ENCODE data around the gene FSHR. TPM values are rescaled to one million over a fixed set of nuclear protein-coding genes. Genes with fewer than 3 reads are reported as not detected.

FSHR gene
- total and polyA plus RNA-seq, 2 experiments from 2014 or later: not detected

- TF ChIP-seq ZNF331 (CRISPR knock-in tag; IDR thresholded peaks at IDR 0.05; ENCODE audit: low read depth) (no peak), CTCF (conservative IDR thresholded peaks at IDR 0.05; ENCODE audit: low read depth in 2 of 2) (no peak), CREB1 (CRISPR knock-in tag; IDR thresholded peaks at IDR 0.05; ENCODE audit: low read depth) (no peak), JUNB (IDR thresholded peaks at IDR 0.05; ENCODE audit: unreplicated experiment) (no peak), NANOG (IDR thresholded peaks at IDR 0.05; ENCODE audit: borderline replicate concordance) (no peak), STAT1 (IDR thresholded peaks at IDR 0.05; ENCODE audit: unreplicated experiment) (no peak)
- TF ChIP-seq, protein P1, sequence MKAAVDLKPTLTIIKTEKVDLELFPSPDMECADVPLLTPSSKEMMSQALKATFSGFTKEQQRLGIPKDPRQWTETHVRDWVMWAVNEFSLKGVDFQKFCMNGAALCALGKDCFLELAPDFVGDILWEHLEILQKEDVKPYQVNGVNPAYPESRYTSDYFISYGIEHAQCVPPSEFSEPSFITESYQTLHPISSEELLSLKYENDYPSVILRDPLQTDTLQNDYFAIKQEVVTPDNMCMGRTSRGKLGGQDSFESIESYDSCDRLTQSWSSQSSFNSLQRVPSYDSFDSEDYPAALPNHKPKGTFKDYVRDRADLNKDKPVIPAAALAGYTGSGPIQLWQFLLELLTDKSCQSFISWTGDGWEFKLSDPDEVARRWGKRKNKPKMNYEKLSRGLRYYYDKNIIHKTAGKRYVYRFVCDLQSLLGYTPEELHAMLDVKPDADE (IDR thresholded peaks at IDR 0.05): no peak
Observed at GRCh38 chr2:49174750-49175149, 20.4 kb upstream of the FSHR start (continued).

- no peaks in the 10 kb centered on the region for H3F3A ChIP-seq (replicated peaks; ENCODE audit: low read depth)
- Mint-ChIP-seq H3K4me3 (no peak overlapping the region), H3K36me3 (ENCODE audit: low read depth) (peaks cover 13% of the 10 kb centered on the region; the same call in 2 of the 3 replicates), H3K27ac (no peak overlapping the region), H3K4me1 (peaks cover 19% of the 10 kb centered on the region), H3K9me3 (peaks cover 8% of the 10 kb centered on the region; the same call in 2 of the 3 replicates), H3K27me3 (ENCODE audit: insufficient read depth, low read depth, poor library complexity) (no peaks in the 10 kb centered on the region)
- H4K20me1 ChIP-seq (replicated peaks; ENCODE audit: insufficient read depth): no peaks in the 10 kb centered on the region
- DNase-seq (ENCODE audit: low spot score) (no peak), ATAC-seq (no peak)
- H3K4me3 ChIP-seq: no peak overlapping the region
- no peak overlapping the region for H3K27ac ChIP-seq (ENCODE audit: low read depth)
- no peak overlapping the region for H3K4me2 ChIP-seq
- H3K27me3 ChIP-seq (ENCODE audit: insufficient read depth): no peaks in the 10 kb centered on the region
- H3K4me1 ChIP-seq (ENCODE audit: insufficient read depth): peaks cover 19% of the 10 kb centered on the region
- H3K79me2 ChIP-seq (replicated peaks; ENCODE audit: insufficient read depth): no peaks in the 10 kb centered on the region
- no peaks in the 10 kb centered on the region for H3K36me3 ChIP-seq (ENCODE audit: insufficient read depth)
- H3K9me2 ChIP-seq (ENCODE audit: insufficient read depth): peaks cover 14% of the 10 kb centered on the region; the same call in 1 of the 2 replicates
- no peak overlapping the region for H2AFZ ChIP-seq
- no peak for TF ChIP-seq EZH2phosphoT487 (IDR thresholded peaks at IDR 0.05; ENCODE audit: unreplicated experiment)
- TF ChIP-seq EZH2 (IDR thresholded peaks at IDR 0.05; ENCODE audit: low read depth, unreplicated experiment): no peak
- TF ChIP-seq CREB1 (CRISPR knock-in tag; IDR thresholded peaks at IDR 0.05; ENCODE audit: low read depth): no peak
- TF ChIP-seq, protein P2, sequence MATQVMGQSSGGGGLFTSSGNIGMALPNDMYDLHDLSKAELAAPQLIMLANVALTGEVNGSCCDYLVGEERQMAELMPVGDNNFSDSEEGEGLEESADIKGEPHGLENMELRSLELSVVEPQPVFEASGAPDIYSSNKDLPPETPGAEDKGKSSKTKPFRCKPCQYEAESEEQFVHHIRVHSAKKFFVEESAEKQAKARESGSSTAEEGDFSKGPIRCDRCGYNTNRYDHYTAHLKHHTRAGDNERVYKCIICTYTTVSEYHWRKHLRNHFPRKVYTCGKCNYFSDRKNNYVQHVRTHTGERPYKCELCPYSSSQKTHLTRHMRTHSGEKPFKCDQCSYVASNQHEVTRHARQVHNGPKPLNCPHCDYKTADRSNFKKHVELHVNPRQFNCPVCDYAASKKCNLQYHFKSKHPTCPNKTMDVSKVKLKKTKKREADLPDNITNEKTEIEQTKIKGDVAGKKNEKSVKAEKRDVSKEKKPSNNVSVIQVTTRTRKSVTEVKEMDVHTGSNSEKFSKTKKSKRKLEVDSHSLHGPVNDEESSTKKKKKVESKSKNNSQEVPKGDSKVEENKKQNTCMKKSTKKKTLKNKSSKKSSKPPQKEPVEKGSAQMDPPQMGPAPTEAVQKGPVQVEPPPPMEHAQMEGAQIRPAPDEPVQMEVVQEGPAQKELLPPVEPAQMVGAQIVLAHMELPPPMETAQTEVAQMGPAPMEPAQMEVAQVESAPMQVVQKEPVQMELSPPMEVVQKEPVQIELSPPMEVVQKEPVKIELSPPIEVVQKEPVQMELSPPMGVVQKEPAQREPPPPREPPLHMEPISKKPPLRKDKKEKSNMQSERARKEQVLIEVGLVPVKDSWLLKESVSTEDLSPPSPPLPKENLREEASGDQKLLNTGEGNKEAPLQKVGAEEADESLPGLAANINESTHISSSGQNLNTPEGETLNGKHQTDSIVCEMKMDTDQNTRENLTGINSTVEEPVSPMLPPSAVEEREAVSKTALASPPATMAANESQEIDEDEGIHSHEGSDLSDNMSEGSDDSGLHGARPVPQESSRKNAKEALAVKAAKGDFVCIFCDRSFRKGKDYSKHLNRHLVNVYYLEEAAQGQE (IDR thresholded peaks at IDR 0.05; ENCODE audit: unreplicated experiment): no peak
- no peak for TF ChIP-seq ZNF331 (CRISPR knock-in tag; IDR thresholded peaks at IDR 0.05; ENCODE audit: low read depth)
- TF ChIP-seq, protein P1 (IDR thresholded peaks at IDR 0.05): no peak
- TF ChIP-seq ZNF114 (CRISPR knock-in tag; IDR thresholded peaks at IDR 0.05): no peak
- TF ChIP-seq POLR2AphosphoS5 (IDR thresholded peaks at IDR 0.05; ENCODE audit: low read depth): no peak
- TF ChIP-seq NANOG (IDR thresholded peaks at IDR 0.05; ENCODE audit: borderline replicate concordance): no peak
- TF ChIP-seq STAT1 (IDR thresholded peaks at IDR 0.05; ENCODE audit: unreplicated experiment): no peak
- TF ChIP-seq JUNB (IDR thresholded peaks at IDR 0.05; ENCODE audit: unreplicated experiment): no peak
Observed at GRCh38 chr2:49167131-49167530, 12.8 kb upstream of the FSHR start.
